Osteoblast (primary cell): ENCODE data around the gene SPACA6. TPM values are rescaled to one million over a fixed set of nuclear protein-coding genes. Genes with fewer than 3 reads are reported as not detected.

Experiments used
- DNase-seq: peaks from one replicate; pipeline ENCODE4 v3.0.0; 2011; ENCODE audit warnings: low spot score, mixed read lengths; ENCODE audit not compliant: insufficient read length; ENCODE audit errors: missing footprints
- H2AFZ ChIP-seq: 2 replicates; pipeline ENCODE4 v1.6.0; 2011; ENCODE audit warnings: mild to moderate bottlenecking, low read length
- H3K27ac ChIP-seq: 2 replicates; pipeline ENCODE4 v1.5.1; 2011; ENCODE audit warnings: mild to moderate bottlenecking, low read depth, low read length, moderate library complexity
- H3K27me3 ChIP-seq: 2 replicates; pipeline ENCODE4 v1.6.0; 2012; ENCODE audit warnings: mild to moderate bottlenecking, control low read depth, inconsistent platforms, low read length, moderate library complexity; ENCODE audit not compliant: insufficient read depth
- H3K36me3 ChIP-seq: 2 replicates; pipeline ENCODE4 v1.5.1; 2011; ENCODE audit warnings: mild to moderate bottlenecking, low read length, control low read depth, moderate library complexity; ENCODE audit not compliant: insufficient read depth
- H3K4me1 ChIP-seq: 2 replicates; pipeline ENCODE4 v1.5.1; 2011; ENCODE audit warnings: mild to moderate bottlenecking, low read length, control low read depth, moderate library complexity; ENCODE audit not compliant: insufficient read depth
- H3K4me2 ChIP-seq: 2 replicates; pipeline ENCODE4 v1.6.0; 2011; ENCODE audit warnings: mild to moderate bottlenecking, low read length; ENCODE audit not compliant: insufficient read depth
- H3K4me3 ChIP-seq: fragments of 200-600 bp; sonication (generic); 3 replicates; pipeline ENCODE4 v1.5.1; 2012; ENCODE audit warnings: mild to moderate bottlenecking, low read length, inconsistent platforms; ENCODE audit not compliant: insufficient read depth
- H3K79me2 ChIP-seq: 2 replicates; pipeline ENCODE4 v1.6.0; 2012; ENCODE audit warnings: mild to moderate bottlenecking, low read length, control low read depth, inconsistent platforms; ENCODE audit not compliant: insufficient read depth
- H3K9me3 ChIP-seq: 2 replicates; pipeline ENCODE4 v1.5.1; 2011; ENCODE audit warnings: low read depth, low read length, control low read depth
- H4K20me1 ChIP-seq: 2 replicates; pipeline ENCODE4 v1.6.0; 2012; ENCODE audit warnings: mild to moderate bottlenecking, low read length, control low read depth; ENCODE audit not compliant: insufficient read depth
- CTCF ChIP-seq: IDR thresholded peaks from 2 replicates; pipeline ENCODE4 v1.5.1; 2011; ENCODE audit warnings: mild to moderate bottlenecking, low read depth, low read length, moderate library complexity; ENCODE audit errors: extremely low read depth
- total RNA-seq: library from RNA; depleted of rRNA; stranded (reverse); fragments of >200 nt; gene quantifications from 2 replicates; pipeline ENCODE4 v1.2.3, GENCODE V29; 2012

SPACA6 gene
- total RNA-seq, 1 donor: 12.7 TPM

- H3K27me3 ChIP-seq: no peaks in the 10 kb centered on the region
- H3K27ac ChIP-seq: peak overlapping the region; percentile 29
- H2AFZ ChIP-seq: no peak overlapping the region
- peaks cover 65% of the 10 kb centered on the region for H3K36me3 ChIP-seq
- peaks cover 82% of the 10 kb centered on the region for H4K20me1 ChIP-seq
- H3K4me1 ChIP-seq: peaks cover 16% of the 10 kb centered on the region
- H3K4me3 ChIP-seq: no peak overlapping the region
- peak; percentile 29 for DNase-seq
- H3K9me3 ChIP-seq: no peaks in the 10 kb centered on the region
- peaks cover 98% of the 10 kb centered on the region for H3K79me2 ChIP-seq
- H3K4me2 ChIP-seq: no peak overlapping the region
- TF ChIP-seq CTCF: no peak
Measured at GRCh38 chr19:51694318-51695085, 1.4 kb downstream of the SPACA6 start.

- DNase-seq: peak; percentile 27
- Histone ChIP-seq H2AFZ (no peak overlapping the region), H3K4me2 (no peak overlapping the region), H3K79me2 (peaks cover 93% of the 10 kb centered on the region), H4K20me1 (peaks cover 83% of the 10 kb centered on the region), H3K9me3 (no peaks in the 10 kb centered on the region), H3K27me3 (no peaks in the 10 kb centered on the region), H3K4me3 (no peak overlapping the region), H3K27ac (peak overlapping the region; percentile 29), H3K4me1 (peaks cover 16% of the 10 kb centered on the region), H3K36me3 (peaks cover 69% of the 10 kb centered on the region)
- TF ChIP-seq CTCF: no peak
Measured at GRCh38 chr19:51695088-51695487, 2.0 kb downstream of the SPACA6 start.

- no peak for TF ChIP-seq CTCF
- no peaks in the 10 kb centered on the region for H3K9me3 ChIP-seq
- H2AFZ ChIP-seq: no peak overlapping the region
- no peak overlapping the region for H3K4me2 ChIP-seq
- DNase-seq: peak; percentile 57
- H3K4me3 ChIP-seq: no peak overlapping the region
- no peak overlapping the region for H3K27ac ChIP-seq
- H3K36me3 ChIP-seq: peaks cover 76% of the 10 kb centered on the region
- peaks cover 79% of the 10 kb centered on the region for H4K20me1 ChIP-seq
- peaks cover 16% of the 10 kb centered on the region for H3K4me1 ChIP-seq
- no peaks in the 10 kb centered on the region for H3K27me3 ChIP-seq
- H3K79me2 ChIP-seq: peaks cover 86% of the 10 kb centered on the region
Measured at GRCh38 chr19:51695702-51696315, 2.7 kb downstream of the SPACA6 start.

GRCh38 chr19:51696606-51697005 is 3.5 kb downstream of the SPACA6 start:
- Histone ChIP-seq H3K4me2 (no peak overlapping the region), H3K36me3 (peaks cover 83% of the 10 kb centered on the region), H3K9me3 (no peaks in the 10 kb centered on the region), H4K20me1 (peaks cover 78% of the 10 kb centered on the region), H2AFZ (no peak overlapping the region), H3K27me3 (no peaks in the 10 kb centered on the region), H3K4me3 (no peak overlapping the region), H3K27ac (no peak overlapping the region), H3K4me1 (peaks cover 10% of the 10 kb centered on the region), H3K79me2 (peaks cover 78% of the 10 kb centered on the region)
- DNase-seq: no peak
- no peak for TF ChIP-seq CTCF
